Measurements from ENCODE around the gene ARID5A. TPM values are rescaled to one million over a fixed set of nuclear protein-coding genes. Genes with fewer than 3 reads are reported as not detected.
"Not testable (repeated sequence)": the region's sequence is repeated elsewhere in the genome, so short reads cannot be mapped to it uniquely, and the experiment has no call there.

The ARID5A gene, protein sequence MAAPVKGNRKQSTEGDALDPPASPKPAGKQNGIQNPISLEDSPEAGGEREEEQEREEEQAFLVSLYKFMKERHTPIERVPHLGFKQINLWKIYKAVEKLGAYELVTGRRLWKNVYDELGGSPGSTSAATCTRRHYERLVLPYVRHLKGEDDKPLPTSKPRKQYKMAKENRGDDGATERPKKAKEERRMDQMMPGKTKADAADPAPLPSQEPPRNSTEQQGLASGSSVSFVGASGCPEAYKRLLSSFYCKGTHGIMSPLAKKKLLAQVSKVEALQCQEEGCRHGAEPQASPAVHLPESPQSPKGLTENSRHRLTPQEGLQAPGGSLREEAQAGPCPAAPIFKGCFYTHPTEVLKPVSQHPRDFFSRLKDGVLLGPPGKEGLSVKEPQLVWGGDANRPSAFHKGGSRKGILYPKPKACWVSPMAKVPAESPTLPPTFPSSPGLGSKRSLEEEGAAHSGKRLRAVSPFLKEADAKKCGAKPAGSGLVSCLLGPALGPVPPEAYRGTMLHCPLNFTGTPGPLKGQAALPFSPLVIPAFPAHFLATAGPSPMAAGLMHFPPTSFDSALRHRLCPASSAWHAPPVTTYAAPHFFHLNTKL
- total RNA-seq (2014; rRNA removed; shearing (Covaris generic)): 7.6 and 8.6 TPM in 2 replicates

DNA sequence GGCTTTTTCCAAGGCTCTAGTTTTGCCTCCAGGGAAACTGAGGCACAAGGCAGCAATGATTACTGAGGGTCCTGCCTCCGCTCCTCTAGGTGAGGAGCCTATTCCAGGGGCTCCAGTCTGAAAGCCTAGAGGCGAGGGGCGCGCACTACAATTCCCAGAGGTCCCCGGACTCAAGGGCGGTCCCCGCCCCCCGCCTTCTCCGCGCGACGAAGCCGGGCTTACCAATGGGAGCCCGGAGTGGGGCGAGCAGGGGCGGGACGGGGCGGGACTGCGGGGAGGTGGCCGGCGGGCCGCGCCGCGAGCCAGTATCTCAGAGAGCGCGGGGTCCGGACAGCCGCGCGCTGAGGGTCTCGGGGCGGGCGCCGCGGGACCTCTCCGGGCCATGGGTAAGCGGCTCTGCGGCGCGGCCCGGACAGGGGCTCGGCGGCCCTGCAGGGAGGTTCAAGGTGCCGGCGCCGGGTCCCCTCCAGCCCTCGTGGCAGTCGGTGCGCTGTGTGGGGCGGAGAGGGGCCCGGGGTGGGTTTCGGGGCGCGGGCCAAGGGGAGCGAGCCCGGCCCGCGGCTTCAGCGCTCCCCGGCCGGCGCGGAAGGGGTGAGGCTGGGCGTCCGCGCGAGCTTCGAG is at the start of gene ARID5A:
TSS of gene ARID5A (plus strand) at position 308 of the 621 bp plus-strand sequence. CDS start at position 383, 75 bp downstream.
- in situ Hi-C loops (cut with HindIII; ENCODE audit: low sequenced_read_pairs): no loop called here
- peak; percentile 85 for DNase-seq (ENCODE audit: low spot score)

DNA sequence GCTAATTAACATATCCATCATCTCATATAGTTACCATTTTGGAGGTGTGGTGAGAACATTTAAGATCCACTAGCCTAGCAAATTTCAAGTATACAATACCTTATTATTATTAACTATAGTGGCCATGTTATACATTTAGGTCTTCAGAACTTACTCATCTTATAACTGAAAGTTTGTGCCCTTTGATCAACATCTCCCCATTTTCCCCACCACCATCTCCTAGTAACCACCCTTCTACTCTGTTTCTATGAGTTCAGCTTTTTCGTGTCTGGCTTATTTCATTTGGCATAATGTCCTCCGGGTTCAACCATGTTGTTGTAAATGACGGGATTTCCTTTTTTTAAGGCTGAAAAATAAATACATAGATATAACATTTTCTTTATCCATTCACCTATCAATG is 47.3 kb upstream of the ARID5A start:
- in situ Hi-C loops (cut with HindIII; ENCODE audit: low sequenced_read_pairs): no loop called here
- no peak for DNase-seq (ENCODE audit: low spot score)

DNA sequence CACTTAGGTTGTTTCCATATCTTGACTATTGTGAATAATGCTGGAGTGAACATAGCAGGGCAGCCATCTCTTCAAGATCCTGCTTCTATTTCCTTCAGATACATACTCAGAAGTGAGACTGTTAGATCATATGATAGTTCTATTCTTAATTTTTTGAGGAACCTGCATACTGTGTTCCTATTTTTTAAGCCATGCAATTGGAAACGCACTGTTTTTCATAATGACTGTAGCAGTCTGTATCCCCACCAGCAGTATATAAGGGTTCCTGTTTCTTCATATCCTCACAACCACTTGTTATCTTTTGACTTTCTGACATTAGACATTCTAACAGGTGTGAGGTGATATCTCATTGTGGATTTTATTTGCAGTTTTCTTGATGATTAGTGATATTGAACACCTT is 46.9 kb upstream of the ARID5A start:
- in situ Hi-C loops (cut with HindIII; ENCODE audit: low sequenced_read_pairs): no loop called here
- no peak for DNase-seq (ENCODE audit: low spot score)

DNA sequence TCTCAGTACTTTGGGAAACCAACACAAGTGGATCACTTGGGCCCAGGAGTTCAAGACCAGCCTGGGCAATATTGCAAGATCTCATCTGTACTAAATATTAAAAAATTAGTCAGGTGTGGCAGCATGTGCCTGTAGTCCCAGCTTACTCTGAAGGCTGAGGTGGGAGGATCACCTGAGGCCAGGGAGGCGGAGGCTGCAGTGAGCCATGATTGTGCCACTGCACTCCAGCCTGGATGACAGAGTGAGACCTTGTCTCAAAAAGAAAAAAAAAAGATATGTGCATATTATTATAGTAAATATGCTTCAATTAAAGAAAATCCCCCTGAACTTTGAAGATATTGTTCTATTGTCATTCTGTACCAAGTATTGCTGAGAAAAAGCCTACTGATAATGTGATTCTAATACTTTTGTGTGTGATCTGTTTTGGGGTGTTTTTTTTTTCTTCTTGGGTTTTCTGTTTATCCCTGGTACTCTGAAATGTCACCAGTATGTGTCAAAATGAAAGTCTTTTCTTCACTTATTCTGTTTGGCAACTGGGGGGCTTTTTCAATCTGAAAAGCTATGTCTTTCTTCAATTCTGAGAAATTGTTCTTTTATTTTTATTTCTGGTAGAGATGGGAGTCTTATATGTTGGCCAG is 44.6 kb upstream of the ARID5A start:
- DNase-seq (ENCODE audit: low spot score): no peak
- in situ Hi-C loops (cut with HindIII; ENCODE audit: low sequenced_read_pairs): no loop called here

DNA sequence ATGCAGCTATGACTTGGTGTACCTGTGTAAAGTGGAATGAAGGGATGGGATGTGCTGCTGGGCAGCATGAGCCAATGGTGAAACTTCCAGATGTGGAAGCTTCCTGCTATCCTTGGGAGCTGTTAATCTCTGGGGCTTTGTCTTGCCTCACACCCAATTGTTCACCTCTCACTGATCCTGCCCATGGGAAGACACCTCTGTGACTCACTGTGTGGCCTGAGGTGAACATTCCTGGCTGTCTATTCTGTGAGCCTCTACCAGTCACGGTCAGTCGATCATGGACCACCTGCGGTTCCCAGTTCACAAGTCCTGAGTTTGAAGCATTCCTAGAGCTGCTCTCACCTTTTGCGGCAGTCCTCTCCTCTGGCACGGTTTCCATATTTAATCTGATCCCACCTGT is 43.5 kb upstream of the ARID5A start:
- no peak for DNase-seq (ENCODE audit: low spot score)
- in situ Hi-C loops (cut with HindIII; ENCODE audit: low sequenced_read_pairs): no loop called here

DNA sequence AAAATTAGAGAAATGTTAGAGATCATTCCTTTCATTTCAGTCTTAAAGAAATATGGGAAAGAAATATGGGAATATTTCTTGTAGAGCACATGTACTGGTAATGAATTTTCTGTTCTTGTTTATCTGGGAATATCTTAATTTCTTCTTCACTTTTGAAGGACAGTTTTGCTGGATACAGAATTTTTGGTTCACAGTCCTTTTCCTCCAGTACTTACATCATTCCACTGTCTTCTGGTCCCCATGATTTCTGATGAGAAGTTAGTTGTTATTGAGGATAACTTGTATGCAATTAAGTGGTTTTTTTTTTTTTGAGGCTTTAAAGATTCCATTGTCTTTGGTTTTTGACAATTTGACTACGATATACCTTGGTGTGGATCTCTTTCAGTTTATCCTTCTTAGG is 42.4 kb upstream of the ARID5A start:
- DNase-seq (ENCODE audit: low spot score): no peak
- in situ Hi-C loops (cut with HindIII; ENCODE audit: low sequenced_read_pairs): no loop called here

DNA sequence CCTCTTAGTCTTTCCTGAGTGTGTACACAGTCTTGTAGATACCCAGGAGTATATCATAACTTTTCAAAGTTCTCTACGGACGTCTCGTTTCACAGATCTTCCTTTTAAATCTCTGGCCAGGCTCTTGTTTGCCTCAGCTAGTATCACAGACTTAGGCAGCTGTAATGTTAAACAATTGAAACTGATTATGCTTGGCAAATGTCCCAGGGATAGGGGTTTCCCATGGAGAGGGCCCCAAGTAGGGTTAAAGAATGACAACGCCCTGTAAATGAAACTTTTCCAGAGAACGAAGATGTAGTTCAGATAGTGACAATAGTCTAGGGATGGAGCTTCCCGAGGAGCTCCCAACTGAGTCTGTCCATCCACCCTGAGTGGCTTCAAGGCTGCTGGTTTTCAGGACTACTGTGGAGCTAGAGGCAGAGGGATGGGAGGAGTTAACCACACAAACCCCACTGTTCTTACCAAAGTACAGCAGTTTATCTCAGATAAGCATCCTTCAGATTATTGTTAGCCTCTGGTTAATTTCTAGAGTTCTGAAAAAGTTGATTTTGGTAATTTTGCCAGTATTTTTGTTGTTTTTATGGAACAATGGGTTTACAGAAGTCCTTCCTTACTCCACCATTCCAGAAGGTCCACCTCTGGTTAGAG is 40.4 kb upstream of the ARID5A start:
- in situ Hi-C loops (cut with HindIII; ENCODE audit: low sequenced_read_pairs): no loop called here
- DNase-seq (ENCODE audit: low spot score): no peak

DNA sequence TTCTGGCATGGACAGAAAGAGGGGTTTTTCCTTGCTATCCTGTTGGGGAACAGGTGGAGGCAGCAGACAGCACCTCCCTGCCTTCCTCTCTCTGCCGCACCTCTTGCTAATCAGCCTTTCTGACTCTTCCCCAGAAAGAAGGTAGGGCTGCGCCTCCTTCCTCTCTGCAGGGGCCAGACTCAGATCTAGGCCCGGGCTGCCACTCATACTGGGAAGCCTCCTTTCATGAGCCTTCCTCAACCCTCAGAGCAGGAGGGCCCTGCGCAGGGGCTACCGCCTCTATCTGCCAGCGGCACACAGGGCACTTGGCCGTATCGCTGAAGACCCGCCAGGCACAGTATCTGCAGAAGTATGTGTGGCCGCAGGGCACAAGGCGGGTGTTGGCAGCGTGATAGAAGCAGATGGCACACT is 38.5 kb upstream of the ARID5A start:
- in situ Hi-C loops (cut with HindIII; ENCODE audit: low sequenced_read_pairs): no loop called here
- peak; percentile 86 for DNase-seq (ENCODE audit: low spot score)

DNA sequence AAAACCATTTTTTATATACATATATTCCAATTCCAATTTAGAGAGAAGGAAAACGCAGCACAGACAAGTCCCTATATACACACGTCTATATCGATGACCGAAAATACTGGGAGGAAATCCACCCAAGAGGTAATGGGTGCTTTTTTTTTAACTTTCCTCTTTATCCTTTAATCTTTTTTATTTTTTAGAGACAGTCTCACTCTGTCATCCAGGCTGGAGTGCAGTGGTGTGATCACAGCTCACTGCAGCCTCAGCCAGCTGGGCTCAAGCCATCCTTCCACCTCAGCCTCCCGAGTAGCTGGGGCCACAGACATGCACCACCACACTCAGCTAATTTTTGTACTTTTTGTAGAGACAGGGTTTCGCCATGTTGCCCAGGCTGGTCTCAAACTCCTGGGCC is 37.9 kb upstream of the ARID5A start:
- DNase-seq (ENCODE audit: low spot score); in situ Hi-C loops (cut with HindIII; ENCODE audit: low sequenced_read_pairs): not testable (repeated sequence)

DNA sequence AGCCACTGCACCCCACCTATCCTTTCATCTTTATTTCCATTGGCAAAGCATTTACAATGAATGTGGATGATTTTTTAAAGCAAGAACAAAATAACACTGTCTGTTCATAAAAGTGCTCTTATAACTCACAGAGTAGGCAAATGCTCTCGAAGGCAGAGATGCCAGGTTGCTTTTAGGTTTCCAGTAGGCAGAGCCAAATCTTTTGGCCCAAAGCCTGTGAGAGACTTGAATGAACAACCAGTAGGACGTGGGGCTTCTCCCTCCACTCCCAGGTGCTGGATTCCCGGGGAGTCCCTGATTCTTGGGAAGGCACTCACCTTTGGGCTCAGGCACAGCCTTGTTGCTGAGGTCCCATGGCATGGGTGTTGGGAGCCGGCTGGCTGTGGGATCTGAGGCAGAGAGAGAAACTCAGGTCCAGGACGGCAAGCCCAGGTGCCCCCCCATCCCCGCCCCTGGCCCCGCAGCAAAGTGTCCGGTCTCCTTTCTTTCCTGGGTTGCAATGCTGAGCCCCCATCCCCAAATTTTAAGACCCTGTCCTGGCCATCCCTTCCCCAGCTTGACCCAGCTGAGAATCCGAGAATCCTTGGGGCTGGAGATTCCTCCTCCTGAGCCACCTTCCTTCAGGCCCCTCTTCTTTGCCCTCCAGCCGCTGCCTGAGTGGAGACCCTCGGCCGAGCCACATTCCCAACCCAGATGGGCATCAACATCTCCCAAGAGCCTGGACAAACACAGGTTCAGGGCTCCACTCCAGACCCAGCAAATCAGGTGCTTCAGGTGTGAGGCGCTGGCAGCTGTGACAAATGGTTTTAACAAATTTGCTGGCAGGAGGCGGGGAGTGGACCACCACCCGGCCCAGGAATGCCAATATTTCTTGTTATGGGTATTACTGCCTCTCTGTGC is 37.2 kb upstream of the ARID5A start:
- peak; percentile 86 for DNase-seq (ENCODE audit: low spot score)

DNA sequence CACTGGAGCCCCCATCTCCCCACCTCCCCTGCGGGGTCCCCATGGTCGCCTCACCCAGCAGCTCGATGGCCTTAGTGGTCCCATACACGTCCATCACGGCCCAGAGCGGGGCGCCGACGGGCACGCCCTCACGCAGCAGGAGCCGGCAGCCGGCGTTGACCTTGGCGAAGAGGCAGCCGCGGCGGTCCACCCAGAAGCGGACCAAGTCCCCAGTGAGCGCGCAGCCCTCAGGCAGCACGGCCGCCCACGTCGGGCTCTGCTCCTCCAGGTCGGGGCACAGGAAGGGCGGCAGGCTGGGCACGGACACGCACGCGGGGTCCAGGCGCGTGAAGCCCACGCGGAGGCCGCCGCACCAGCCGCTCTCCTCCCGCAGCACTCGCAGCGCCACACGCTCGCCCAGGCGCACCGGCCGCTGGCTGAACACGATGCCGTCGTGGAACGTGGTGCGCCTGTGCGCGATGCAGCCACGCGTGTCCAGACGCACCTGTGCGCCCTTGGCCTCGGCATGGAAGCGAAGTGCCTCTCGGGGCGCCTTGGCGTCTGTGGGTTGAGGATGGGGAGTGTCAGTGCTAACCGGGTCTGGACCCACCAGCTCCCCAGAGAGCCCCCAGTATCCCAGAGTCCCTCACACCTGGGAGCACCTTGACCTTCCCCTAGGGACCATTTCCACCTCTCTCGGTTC is 36.0 kb upstream of the ARID5A start:
- in situ Hi-C loops (cut with HindIII; ENCODE audit: low sequenced_read_pairs): no loop called here

More for the DNA sequence above, 37.2 kb upstream of the ARID5A start:
- in situ Hi-C loops (cut with HindIII; ENCODE audit: low sequenced_read_pairs): no loop called here

DNA sequence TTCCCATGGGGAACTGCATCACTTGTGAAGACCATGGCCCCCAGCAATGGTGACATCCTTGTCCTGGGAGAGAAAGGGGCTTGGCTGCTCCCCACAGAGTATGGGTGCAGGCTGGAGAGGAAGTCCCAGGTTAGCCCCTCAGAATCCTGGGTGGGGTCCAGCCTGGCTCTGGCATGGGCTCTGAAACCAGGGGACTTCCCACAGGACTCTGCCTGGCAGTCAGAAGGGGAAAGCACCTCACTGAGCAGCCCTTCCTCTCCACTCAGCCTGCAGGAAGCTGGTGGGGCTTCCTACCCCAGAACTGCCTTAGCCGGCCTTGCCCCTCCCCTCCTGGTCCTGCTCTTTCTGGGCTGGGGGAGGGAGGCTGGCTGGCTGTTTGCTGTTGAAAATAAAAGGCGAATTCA is 35.1 kb upstream of the ARID5A start:
- no peak for DNase-seq (ENCODE audit: low spot score)
- in situ Hi-C loops (cut with HindIII; ENCODE audit: low sequenced_read_pairs): no loop called here

More for the DNA sequence above, 36.0 kb upstream of the ARID5A start:
- DNase-seq (ENCODE audit: low spot score): no peak

DNA sequence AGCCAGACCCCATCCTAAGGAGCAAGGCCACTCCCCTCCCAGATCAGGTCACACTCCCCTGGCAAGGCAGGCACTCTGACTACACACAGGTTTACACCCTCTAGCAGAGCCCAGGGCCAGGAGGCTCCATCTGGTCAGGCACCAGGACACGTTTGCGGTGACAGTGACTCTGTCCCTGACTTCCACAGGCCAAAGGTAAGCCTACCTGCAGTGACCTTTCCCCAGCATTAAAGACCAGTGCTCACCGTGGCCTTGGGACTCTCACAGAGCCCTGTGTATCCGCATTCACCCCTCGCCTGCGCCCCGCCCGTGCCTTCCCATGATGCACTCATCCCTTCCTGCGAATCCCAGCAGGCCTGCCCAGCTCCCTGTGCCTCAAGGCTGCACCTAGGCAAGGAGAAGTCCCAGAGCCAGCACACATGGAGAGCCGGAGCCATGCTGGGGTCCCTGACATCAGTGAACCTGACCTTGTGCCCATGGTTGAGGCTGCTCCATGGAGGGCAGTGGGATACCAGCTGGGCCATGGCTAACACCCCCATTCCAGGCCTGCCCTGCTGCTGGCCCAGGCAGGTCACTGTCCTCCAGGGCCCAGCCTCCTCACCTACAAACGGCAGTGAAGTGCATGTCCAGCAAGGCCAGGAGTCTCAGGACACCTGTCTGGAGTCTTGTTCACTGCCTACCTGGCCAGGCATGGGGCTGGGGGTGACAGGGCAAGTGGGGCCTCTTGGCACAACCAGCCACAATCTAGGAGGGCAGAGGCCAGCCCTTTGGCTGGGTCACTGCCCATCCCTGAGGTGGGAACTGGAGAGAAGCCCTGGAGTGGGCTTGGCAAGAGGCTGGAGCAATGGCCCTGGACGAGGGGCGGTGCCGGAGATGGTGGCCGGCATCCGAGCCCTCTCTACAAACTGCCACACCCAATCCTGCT is 34.4 kb upstream of the ARID5A start:
- peak; percentile 38 for DNase-seq (ENCODE audit: low spot score)
- in situ Hi-C loops (cut with HindIII; ENCODE audit: low sequenced_read_pairs): no loop called here

DNA sequence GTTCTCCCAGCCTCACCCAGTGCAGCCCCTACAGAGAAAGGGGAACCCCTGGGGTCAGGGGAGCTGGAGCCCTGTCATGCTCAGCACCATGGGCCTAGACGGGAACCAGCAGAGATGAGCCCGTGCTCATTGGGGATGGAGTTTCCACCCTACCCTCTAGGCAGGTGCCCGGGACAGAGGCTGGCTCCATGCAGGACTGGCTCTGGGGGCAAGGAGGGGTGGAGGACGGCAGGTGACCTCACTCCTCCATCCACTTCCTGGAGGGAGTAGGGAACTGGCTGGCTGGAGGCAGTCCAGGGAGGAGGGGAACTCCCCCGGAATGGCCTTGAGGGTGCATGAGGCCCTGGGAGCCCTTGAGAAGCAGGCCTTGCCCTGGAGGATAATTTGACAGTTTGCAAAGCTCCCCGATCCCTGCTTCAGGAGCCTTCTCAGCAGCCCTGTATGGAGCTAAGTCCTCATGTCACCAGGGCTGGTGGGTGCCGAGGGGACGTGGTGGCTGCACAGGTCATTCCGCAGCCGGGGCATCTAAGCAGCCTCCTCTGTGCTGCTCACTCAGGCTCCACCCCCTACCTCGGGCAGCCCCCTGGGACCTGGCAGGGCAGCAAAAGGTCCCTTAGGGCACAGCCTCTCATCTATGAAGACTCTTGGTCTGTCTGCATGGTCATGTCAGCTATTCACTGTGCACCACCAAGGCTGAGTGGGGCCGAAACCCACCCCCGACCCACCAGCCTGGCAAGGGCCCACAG is 33.5 kb upstream of the ARID5A start:
- in situ Hi-C loops (cut with HindIII; ENCODE audit: low sequenced_read_pairs): no loop called here
- DNase-seq (ENCODE audit: low spot score): no peak

DNA sequence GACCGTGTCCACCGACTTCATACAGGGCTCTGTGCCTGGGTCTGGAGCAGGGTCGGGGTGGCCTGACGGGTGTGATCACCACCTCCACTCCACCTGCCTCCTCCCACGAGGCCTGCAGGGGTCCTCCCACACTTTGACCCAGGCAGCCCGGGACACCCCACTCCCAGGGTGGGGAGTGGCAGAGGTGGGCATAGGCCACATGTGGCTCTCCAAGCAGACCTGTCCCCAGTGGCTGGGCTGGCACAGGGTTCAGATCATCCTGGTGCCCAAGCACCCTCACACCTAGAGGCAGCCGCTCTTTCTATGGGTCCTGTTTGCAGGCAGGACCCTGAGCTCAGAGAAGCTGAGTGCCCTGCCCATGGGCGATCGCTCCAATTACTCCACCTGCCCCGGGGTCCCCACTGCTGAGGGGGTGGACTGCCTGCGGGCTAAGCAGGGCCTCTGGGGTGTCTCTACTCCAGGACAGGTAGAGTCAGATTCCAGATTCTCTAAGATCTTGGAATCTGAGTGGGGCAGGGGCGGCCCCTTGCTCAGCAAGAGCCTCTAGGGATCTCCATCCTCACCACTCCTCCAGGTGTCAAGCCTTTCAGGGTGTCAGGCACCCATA is 32.8 kb upstream of the ARID5A start:
- DNase-seq (ENCODE audit: low spot score): no peak
- in situ Hi-C loops (cut with HindIII; ENCODE audit: low sequenced_read_pairs): no loop called here
